ENCODE measurements around the gene DUSP16. TPM values are rescaled to one million over a fixed set of nuclear protein-coding genes. Genes with fewer than 3 reads are reported as not detected.

DUSP16 gene
- total and polyA plus RNA-seq, 2 of the 8 experiments (the other 6 are each of a cell fraction or from before 2014, with no cell fraction given) = 31.6 to 55.9 TPM

GRCh38 chr12:12518919-12519318, 43.7 kb downstream of the DUSP16 start:
- TF ChIP-seq MAX (IDR thresholded peaks at IDR 0.05) (no peak), YY1 (IDR thresholded peaks at IDR 0.05; ENCODE audit: low read depth, low read length) (no peak), CTCF (IDR thresholded peaks at IDR 0.05; ENCODE audit: control extremely low read depth in 1 of 3, insufficient read depth in 1 of 3, low read depth in 1 of 3, low read length in 3 of 3) (no peak), SIRT6 (IDR thresholded peaks at IDR 0.05; ENCODE audit: low read length) (no peak), CHD2 (IDR thresholded peaks at IDR 0.05; ENCODE audit: low read length) (no peak), ASH2L (IDR thresholded peaks at IDR 0.05; ENCODE audit: low read length) (no peak)
- Histone ChIP-seq H2BK15ac (ENCODE audit: low read length) (no peak overlapping the region), H3K23ac (ENCODE audit: insufficient read length) (no peak overlapping the region), H2AK5ac (ENCODE audit: low read depth, low read length) (no peak overlapping the region), H3K9ac (replicated peaks in 1 of 4; ENCODE audit: extremely low read depth in 1 of 4, low read depth in 3 of 4, low read length in 3 of 4) (no peak overlapping the region), H4K5ac (ENCODE audit: insufficient read length, low read depth, low read length) (no peak overlapping the region), H3K79me2 (ENCODE audit: control insufficient read depth in 1 of 2, insufficient read depth in 2 of 2, low read length in 2 of 2) (peaks cover 0 to 73% of the 10 kb centered on the region in 2 experiments; a peak in 3 of 4 replicates), H3K9me3 (ENCODE audit: insufficient read depth in 2 of 2, low read depth in 1 of 2, low read length in 1 of 2) (no peaks in the 10 kb centered on the region), H2BK20ac (ENCODE audit: low read length) (no peak overlapping the region), H4K20me1 (replicated peaks in 1 of 2; ENCODE audit: control insufficient read depth in 1 of 2, insufficient read depth in 2 of 2, low read length in 2 of 2) (peaks cover 0 to 1% of the 10 kb centered on the region in 2 experiments), H3K23me2 (ENCODE audit: low read depth, low read length) (no peaks in the 10 kb centered on the region), H3K4me3 (ENCODE audit: extremely low read depth in 1 of 4, insufficient read depth in 2 of 4, low read depth in 3 of 4, low read length in 4 of 4) (no peak overlapping the region), H4K91ac (replicated peaks; ENCODE audit: insufficient read length, low read length) (no peak overlapping the region), H2AFZ (ENCODE audit: low read length) (no peak overlapping the region), H3K27ac (ENCODE audit: low read depth, low read length) (no peak overlapping the region), H2BK5ac (ENCODE audit: low read depth, low read length) (no peak overlapping the region), H3K56ac (replicated peaks; ENCODE audit: insufficient read length, low read depth, low read length) (no peak overlapping the region), H3K4me1 (replicated peaks in 1 of 4; ENCODE audit: control insufficient read depth in 3 of 4, insufficient read depth in 4 of 4, low read length in 3 of 4) (peaks cover 0 to 10% (median 7%) of the 10 kb centered on the region in 4 experiments; a peak in 4 of 7 replicates), H4K8ac (ENCODE audit: extremely low read depth, insufficient read depth, low read length) (no peak overlapping the region), H3K4ac (replicated peaks; ENCODE audit: insufficient read length, low read depth, low read length) (no peak overlapping the region), H3K14ac (ENCODE audit: insufficient read length) (no peak overlapping the region), H2BK120ac (replicated peaks; ENCODE audit: low read depth, low read length) (no peak overlapping the region), H3K79me1 (ENCODE audit: low read depth, low read length) (peaks cover 3% of the 10 kb centered on the region; the same call in 1 of the 2 replicates), H2BK12ac (ENCODE audit: low read depth, low read length) (no peak overlapping the region), H3K18ac (ENCODE audit: extremely low read depth, low read length) (no peak overlapping the region), H3K27me3 (replicated peaks in 1 of 4; ENCODE audit: control insufficient read depth in 3 of 4, extremely low read depth in 1 of 4, insufficient read depth in 3 of 4, low read length in 3 of 4) (no peaks in the 10 kb centered on the region), H3K4me2 (ENCODE audit: insufficient read depth in 1 of 2, low read depth in 2 of 2, low read length in 2 of 2) (0 out of 4 replicates have a peak overlapping the region, but pooled peaks of 1 of the 2 experiments have one; percentile 10), H3K36me3 (ENCODE audit: control insufficient read depth in 2 of 4, insufficient read depth in 4 of 4, low read length in 3 of 4) (peaks cover 0 to 42% (median 15%) of the 10 kb centered on the region in 4 experiments; a peak in 5 of 8 replicates)
- 60% methylated on average over 4 of the region's 4 CpGs; no CpG with 5 or more reads in 1 of the 2 experiments for WGBS, 2 experiments (ENCODE audit: extremely low coverage in 1 of 2, insufficient coverage in 1 of 2, insufficient read length in 1 of 2, insufficient replicate concordance in 2 of 2, low coverage in 1 of 2, low lambda C conversion rate in 2 of 2, missing lambda C conversion rate in 1 of 2)
- CTCF ChIA-PET (ENCODE audit: partially characterized antibody) = interaction anchor here (0.6 to 3.2 kb wide), 3 partner anchors 40 to 175 kb away, joined by 3 to 10 read pairs (median 4); no protein-coding TSS in a partner anchor
- POLR2A ChIA-PET (ENCODE audit: partially characterized antibody) = interaction anchor here (4.8 kb wide), 1 partner anchor 8 kb away, joined by 16 read pairs; no protein-coding TSS in a partner anchor
- no peak for DNase-seq (ENCODE audit: low read depth in 1 of 2, low spot score in 2 of 2)
- no peak for FAIRE-seq
